OCI-LY1 (cell line): ENCODE results near the gene CLDN19.

Experiments
- CTCF ChIP-seq: fragments of 200-600 bp; sonication (generic), shearing (Covaris generic); IDR thresholded peaks from 2 replicates; pipeline ENCODE4 v1.5.1; 2017; ENCODE audit warnings: mild to moderate bottlenecking, antibody characterized with exemption, low read length, moderate library complexity, mixed read lengths
- EZH2 ChIP-seq: fragments of 200-600 bp; sonication (generic), shearing (Covaris generic); IDR thresholded peaks from 2 replicates; pipeline ENCODE4 v1.8.0; 2017; ENCODE audit warnings: borderline replicate concordance, mixed run types, mild to moderate bottlenecking, antibody characterized with exemption, low read length, moderate library complexity, mixed read lengths

GRCh38 chr1:42784547-42784945 is 44.5 kb upstream of the CLDN19 start:
- no peak for TF ChIP-seq CTCF
- TF ChIP-seq EZH2, result no peak
